Measurements from ENCODE around the gene CD63.

The CD63 gene

DNA sequence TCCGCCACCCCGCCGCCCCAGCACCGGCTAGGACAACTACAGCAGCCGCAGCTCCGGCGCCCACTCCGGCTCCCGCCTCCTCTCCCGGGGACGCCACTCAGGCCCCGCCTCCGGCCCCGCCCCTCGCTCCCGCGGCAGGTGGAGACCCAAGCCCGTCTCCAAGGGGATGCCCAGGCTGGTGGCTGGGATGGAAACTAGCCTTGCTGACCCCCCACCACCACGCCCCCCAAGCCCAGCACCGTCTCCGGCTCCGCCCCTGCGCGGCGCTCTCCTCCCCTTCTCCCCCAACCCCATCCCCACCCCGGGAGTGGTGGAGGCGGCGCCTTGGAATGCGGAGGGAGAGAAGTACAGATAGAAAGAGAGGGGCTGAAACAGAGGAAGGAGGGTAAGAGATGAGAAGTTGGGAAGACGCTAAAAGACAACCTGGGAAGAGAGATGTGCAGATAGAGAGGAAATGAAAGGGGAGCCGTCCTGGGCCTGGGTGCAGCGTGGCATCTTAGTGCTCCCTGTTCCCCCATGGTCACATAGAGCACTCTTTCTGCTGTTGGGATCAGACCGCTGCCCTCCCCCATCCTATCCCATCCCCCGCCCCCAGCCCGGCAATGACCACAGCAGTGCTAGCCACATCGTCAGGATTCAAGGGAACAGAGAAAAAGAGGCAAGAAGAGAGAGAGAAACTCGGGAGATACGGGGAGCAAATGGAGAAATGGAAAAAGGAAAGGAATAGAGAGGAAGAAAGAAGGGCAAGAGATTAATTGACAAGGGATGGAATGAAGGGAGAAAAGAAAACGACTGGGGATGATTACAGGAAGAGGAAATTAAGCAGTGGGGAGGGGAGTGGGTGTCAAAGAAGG is 20.7 kb downstream of the CD63 start, which contains the start of gene ITGA7:
Gene ITGA7 (minus strand): TSS at position 64 of the 854 bp plus-strand sequence. CDS start 222 bp downstream, outside the sequence.
- DNase-seq (ENCODE audit: insufficient read length, low spot score) = peak; percentile 57

DNA sequence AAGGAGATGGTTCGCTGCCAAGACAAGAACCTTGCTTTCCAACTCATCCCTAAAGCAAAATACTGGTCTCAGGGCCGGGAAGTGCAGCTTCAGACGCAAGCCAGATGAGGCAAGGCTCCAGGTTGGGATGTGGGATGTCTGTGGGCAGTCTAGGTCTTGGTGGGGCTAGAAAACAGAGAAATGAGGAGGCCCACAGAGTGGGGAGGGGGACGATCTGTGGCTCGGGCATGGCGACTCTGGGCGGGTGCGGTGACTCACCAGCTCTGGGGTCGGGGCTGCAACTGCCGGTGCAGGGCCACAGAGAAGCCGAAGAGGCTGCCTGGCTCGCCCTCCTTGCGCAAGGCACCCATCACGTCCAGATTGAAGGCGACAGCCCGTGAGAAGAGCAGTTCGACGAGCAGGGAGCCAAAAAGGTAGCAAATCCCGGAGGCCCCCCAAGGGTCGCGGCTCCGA is 21.6 kb downstream of the CD63 start:
- DNase-seq (ENCODE audit: insufficient read length, low spot score) (no peak), FAIRE-seq (no peak)

More for the DNA sequence above, 20.7 kb downstream of the CD63 start, which contains the start of gene ITGA7:
- FAIRE-seq = no peak

DNA sequence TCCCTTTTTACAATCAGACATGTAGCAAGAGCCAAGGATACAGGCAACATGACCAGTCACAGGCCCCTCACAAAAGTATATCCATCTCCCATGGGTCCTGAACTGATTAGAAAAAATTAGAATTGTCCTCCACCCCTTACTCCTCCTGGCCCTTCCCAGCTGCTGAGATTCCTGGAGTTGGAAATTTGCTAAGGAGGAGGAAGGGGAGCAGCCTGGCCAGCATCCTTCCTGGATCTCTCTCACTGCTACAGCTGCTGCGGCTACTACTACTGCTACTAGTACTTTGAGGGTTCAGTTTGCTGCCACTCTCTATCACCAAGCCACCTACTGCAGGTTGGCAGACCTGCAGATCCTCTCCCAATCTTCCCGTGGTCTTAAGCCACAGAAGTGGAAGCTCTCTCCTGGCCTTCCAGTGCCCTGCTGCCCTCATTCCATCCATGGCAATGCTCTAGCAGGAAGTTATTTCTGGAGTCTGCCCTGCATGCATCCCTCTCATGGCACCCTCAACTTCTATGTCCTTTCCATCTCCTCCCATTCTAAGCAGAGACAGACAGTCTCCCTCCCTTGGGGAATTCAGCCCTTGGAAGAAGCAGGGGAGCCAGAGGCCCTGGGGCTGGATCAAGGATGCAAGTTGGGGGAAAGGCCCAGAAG is 22.1 kb downstream of the CD63 start:
- FAIRE-seq (no peak), DNase-seq (ENCODE audit: insufficient read length, low spot score) (no peak)

DNA sequence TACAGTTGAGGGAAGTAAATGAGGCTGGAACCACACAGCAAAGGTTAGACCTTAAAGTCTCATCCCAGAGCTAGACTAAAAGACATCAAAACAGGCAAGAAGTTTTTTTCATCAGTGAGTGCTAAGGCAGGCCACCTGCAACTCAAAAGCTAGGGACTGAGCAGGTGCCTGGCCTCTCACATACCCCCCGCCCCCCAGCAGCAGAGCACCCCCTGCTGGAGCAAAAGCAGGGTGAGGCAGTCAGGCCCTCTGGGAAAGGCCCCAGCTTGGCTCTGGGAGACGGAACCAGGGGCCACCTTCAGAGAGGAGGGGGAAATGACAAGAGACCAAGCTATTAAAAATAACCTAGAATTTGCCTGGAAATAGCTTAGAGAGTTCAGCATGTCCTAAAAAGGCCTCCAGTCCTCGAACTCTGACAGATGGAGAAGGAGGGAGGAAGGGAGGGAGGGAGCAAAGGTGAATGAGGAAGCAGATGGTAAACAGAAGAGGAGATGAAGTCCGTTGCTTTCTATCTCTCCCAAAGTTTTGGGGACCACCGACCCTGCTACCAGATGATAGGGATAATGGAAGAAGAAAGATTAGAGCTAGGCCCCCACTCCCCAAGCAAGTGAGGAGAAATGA is 22.9 kb downstream of the CD63 start:
- no peak for FAIRE-seq
- no peak for DNase-seq (ENCODE audit: insufficient read length, low spot score)

DNA sequence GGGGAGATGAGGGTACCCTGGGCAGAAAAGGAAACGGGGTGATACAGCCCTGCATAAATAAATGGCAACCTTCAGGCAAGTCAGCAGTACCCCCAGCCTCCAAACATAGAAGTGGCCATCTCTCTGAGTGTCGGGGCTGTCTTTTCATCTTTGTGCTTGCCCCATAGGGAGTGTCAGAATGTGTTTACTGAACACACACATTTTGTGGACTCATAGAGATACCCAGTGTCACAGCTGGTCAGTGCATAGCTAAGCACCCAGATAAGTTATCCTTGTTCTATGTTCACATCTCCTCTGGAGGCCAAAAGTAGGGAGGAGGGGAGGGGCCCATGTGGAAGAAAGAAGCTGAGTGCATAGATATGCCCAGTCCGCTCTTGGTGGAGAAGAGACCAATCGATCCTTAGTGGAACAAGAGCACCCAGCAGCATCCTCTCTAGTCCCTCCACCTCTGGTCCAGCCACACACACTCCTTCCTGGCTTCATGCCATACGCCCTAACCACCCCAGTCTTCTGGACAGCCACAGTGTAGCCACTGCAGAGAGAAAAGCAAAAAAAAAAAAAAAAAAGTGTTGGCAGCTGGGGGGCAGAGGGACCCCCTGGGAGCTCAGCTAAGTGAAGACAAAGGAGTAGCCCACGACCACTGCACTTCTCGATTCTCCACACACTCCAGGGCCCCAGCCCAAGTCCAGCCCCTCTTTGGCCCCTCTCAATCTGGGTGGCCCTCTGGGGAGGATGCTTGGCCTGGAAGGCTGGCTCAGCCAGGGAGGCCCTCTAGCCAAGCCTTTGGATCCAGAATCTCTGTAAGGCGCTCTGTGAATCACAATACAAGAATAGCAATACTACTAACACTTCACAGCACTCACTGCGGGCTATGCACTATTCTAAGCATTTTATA is 23.7 kb downstream of the CD63 start:
- FAIRE-seq = no peak
- DNase-seq (ENCODE audit: insufficient read length, low spot score) = no peak

DNA sequence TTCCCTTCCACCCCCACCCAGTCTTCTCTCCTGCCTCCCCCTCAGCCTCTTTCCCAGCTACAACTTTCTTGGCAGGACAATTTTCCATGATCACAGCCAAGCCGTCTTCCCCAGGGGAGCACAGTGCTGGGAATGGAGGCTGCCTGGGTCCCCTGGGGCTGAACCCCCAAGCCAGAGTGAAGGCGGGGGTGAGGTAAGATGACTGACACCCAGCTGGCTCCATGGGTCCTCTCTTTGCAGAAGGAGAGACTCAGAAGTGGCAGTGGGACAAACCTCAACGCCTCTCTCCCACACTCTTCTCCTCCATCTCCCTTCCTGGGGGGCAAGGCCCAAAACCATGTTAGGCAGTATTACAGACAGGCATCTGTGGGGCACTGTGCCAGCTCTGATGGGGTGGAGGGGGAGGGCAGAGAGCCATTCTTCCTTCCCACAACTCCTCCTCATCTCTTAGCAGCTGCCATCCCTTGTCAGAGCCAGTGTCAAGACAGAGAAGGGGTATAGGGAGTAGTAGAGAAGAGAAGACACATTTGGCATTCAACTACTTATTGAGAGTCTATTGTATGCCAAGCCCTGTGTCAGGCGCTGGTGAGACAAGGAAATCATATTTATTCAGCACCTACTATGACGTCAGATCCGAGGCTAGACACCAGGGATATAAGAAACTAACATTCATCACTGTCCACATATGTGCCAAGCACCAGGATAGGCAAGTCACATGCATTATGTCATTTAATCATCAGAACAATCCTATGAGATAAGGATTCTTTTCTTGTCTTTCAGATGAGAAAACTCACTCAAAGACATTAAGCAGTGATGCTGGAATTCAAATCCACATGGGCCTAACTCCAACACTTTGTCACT is 24.7 kb downstream of the CD63 start:
- no peak for DNase-seq (ENCODE audit: insufficient read length, low spot score)
- no peak for FAIRE-seq

DNA sequence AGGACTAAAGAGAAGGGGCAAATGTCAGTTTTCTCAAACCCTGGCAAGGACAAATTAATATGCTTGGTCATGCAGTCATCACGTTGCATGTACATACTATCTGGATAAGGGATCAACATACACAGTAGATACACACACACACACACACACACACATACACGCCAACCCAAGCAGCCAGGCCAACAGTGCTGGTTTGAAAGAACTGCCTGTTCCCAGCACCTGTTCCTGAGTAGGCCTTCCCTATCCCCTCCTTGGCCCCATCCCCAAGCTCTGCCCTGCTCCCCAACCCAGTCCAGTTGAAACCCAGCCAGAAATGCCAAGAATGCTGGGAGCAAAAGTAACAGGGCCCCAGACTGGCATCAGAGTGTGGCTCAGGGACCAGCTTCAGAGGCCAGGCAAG is 25.5 kb downstream of the CD63 start:
- FAIRE-seq = no peak
- no peak for DNase-seq (ENCODE audit: insufficient read length, low spot score)

DNA sequence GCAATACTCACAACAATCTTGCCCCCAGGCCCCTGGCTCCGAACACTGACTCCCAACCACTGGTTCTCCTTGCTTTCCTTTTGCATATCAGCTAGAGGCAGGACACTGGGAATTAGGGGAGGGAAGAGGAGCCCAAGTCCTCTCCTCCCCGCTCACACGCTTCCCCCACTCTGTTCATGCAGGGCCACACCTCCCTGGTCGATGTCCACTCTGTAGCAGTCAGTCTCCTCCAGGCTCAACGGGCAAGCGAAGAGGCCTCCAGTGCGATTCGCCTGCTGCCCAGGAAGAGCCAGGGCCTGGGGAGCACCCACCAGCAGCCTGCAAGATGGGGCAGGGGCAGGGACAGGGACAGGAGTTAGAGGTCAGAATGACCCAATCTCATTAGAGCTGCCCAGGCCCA is 25.9 kb downstream of the CD63 start:
- FAIRE-seq (no peak), DNase-seq (ENCODE audit: insufficient read length, low spot score) (no peak)

DNA sequence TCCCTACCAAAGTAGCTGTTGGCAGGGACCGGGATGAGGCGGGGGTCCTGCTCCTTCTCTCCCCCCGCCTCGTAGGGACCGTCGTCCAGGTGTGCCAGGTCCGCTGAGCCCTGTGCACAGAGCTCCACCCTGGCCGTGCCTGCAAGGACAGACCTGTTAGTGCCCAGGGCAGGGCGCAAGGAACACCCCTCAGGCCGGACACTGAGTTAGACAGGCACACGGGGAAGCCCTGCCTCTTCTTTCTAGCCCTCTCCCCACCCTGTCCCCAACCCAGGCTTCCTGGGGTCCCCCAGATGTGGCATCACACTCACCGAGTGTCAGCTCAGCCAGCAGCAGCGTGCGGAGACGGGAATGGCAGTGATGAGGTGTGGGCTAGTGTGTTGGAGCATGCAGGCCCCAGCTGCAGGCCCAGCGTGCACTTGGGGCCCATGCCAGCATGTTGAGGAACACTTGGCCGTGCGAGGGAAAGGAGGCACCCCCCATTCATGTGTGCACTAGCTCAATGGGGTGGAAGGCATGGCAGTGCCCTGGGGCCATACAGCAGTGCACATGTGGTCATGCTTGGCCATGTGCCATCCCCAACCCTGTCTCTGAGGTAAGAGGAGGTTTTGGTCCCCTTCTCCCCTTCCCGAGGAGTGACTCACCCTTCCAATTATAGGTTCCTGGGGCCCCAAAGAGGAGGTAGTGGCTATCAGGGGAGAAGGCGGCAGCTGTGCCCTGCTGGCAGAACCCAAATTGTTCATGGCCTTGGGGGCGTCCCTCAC is 28.4 kb downstream of the CD63 start:
- no peak for DNase-seq (ENCODE audit: insufficient read length, low spot score)
- no peak for FAIRE-seq

DNA sequence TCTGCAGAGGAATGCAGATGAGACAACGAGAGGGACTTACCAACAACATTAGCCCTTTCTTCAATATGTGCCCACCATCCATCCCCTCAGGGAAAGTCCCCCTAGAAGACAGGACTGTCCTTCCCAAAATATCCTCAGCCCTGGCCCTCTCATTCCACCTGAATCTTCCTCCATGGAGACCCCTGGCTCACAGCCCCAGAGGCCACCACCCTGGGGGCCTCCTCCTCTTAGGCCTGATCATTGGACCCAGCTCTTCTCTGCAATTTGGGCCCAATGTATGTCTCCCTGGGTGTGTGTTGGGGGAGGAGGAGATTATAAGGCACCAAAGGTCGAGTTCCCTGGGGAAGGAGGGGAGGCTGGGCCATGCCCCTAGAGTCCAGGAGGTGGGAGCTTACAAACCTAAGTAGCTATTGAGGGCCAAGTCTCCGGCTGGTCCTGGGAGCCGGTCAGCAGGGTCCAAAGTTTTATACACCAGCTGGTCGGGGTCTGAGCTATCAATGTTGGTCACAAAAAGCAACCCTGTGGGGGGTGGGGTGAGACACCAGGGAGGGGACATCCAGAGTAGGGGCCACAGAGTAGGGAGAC is 29.2 kb downstream of the CD63 start:
- no peak for FAIRE-seq
- no peak for DNase-seq (ENCODE audit: insufficient read length, low spot score)

DNA sequence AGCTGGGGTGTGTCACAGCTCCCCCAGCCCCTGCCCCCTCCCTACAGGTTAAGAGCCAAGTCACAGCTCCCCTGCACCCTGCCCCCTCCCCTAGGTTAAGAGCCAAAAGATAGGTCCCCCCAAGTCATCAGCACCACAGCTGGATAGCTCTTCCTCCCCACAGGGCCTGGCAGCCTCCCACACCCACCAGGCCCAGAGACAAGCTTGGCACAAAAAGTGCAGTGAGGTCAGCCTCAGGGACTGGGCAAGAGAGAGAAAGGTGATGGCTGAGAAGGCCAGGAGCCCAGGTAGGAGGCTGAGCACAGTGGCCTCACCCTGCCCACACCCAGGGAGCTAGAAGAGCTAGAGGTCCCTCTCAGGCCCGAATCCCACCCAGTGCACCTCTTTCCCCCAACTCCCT is 29.8 kb downstream of the CD63 start:
- no peak for FAIRE-seq
- DNase-seq (ENCODE audit: insufficient read length, low spot score) = no peak

DNA sequence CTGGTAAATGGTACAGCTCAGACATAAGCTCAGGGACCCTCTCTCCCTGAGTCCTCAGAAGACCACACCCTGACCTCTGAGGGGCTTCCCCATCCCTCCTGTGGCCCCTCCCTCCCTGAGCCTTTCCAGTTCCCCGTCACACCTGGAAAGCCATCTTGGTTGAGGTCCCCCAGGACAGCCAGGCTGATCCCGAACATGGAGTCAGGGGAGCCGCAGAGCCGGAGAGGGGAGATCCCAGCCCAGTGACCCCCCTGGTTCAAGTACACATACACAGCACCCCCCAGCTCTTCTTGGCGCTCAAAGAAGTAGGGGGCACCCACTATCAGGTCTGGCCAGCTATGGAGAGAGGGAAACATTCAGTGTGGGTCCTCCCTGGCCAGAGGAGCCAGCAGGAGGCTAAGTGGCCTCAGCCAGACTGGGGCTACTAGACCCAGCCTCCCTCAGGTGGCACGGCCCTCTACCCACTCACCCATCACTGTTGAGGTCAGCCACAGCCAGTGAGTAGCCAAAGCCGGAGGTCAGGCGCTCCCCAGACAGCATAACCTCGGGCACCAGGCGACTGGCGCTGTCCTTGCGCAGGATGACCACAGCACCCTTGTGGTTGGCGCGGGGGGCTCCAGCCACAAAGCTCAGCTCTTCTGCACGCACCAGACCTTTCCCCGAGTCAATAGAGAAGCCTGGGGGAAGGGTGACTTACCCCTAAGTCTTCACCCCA is 30.4 kb downstream of the CD63 start:
- FAIRE-seq (no peak), DNase-seq (ENCODE audit: insufficient read length, low spot score) (no peak)

DNA sequence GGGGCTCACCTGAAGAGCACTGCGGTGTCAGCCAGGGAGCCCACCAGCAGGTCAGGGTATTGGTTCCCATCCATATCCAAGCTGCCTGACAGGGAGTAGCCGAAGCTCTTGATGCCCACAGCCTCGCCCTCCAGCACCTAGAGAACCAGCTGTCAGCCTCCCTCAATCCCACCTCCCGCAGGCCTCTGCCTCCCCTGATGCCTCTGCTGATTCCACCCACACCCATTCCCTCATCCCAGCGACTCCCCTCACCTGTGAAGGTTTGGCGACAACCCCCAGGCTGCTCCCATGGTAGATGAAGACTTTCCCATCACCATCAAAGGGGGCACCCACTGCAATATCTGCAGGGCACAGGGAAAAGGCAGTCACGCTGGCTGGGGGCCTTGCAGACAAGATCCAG is 31.1 kb downstream of the CD63 start:
- FAIRE-seq = no peak

DNA sequence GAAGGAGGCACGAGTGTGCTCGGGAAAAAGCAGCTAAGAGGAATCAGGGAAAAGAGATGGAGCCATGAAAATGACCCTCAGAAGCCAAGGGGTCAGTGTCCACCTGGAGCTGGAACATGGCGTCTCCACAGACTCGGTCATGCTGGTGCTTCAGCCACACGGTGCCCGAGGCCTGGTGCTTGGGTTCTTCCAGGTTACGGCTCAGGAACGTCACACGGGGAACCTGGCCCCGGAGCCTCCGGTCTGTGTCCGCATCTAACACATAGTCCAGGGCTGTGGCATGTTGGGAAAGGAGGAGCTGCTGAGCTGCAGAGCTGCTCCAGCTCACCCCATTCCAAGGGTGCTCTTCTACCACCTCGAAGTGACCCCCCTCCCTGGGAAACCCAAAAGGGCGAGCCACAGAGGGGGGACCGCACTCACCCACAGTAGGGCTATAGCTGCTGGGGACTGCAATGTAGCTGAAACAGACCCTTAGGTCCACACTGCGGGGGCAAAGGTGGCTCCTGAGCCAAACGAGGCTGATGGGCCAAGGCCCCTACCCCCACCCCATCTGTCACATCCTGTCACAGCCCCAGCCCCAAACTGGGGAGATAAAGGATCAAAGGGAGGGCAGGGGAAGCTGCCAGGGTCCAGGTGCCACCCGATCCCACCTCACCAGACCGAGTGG is 31.9 kb downstream of the CD63 start:
- FAIRE-seq (no peak), DNase-seq (ENCODE audit: insufficient read length, low spot score) (no peak)

More for the DNA sequence above, 31.1 kb downstream of the CD63 start:
- no peak for DNase-seq (ENCODE audit: insufficient read length, low spot score)

DNA sequence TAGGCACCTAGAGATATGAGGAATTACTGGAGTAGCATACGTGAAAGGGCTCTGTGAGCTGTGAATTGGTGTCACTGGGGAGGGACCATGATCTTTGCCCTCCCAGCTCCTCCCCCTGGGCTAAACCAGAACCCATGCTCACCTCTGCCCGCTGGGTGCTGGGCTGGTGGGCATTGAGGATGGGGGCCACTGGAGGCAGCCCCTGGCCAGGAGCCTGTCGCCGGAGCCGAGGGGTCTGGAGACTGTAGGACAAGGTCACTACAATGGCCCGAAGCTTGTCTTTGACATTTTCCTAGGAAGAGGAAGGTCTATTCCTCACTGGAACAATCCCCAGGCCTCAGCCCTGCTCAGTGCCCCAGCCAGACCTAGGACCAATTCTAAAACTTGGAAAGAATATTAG is 32.7 kb downstream of the CD63 start:
- FAIRE-seq = no peak
- DNase-seq (ENCODE audit: insufficient read length, low spot score) = no peak

DNA sequence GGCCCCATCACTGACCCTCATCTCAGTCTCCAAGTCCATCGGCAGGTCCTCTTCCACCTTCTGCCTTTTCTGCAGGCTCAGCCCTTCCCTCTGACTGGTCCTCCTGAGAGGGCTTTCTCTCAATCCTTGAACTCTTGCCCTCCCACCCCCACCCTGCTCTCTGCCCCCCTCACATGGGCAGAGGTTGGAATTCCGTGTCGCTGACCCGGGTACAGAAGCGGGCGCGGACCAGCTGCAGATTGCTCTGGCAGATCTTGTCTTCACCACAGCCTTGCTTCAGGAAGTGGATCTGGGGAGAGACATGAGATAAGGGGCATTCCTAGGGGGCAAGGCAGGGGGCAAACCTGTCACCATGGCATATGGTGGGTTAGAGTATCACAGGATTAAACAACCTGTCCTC is 33.5 kb downstream of the CD63 start:
- DNase-seq (ENCODE audit: insufficient read length, low spot score) (no peak), FAIRE-seq (no peak)

DNA sequence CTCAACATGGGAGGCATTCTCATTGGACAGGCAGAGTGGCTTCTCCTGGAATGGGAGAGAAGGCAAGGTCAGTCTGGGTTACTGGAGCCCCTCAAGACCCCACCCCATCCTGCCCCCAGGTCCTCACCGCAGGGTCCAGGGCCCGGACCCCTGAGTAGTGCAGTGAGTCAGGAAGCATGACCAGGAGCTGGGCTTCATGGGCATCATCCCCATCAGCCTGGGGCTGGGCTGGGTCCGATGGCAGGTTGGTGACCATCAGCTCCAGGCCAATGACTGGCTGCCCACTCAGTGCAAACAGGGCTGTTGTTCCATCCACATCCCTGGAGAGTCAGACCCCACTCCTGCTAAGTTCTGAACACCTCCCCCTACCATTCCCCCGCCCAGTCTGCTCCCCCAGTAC is 34.2 kb downstream of the CD63 start:
- no peak for FAIRE-seq

DNA sequence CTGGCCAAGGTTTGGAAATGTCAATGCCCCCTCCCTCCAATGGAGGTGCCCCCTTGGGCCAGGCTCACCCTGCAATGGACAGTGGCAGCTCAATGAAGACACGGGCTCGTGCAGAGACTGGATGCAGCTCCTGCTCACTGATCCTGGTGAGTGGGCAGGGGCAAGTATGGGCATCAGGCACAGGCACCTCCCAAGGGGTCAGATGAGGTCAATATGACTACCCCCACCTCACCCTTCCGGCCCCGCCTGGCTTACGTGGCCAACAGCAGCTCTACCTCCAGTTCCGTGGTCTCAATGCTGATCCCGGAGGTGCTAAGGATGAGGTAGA is 34.7 kb downstream of the CD63 start:
- FAIRE-seq (no peak), DNase-seq (ENCODE audit: insufficient read length, low spot score) (no peak)

More for the DNA sequence above, 34.2 kb downstream of the CD63 start:
- no peak for DNase-seq (ENCODE audit: insufficient read length, low spot score)

Measured in GM19239 (cell line).